ENCODE measurements around the gene NDOR1.

NDOR1 gene

GRCh38 chr9:137167747-137168572, 37.5 kb upstream of the NDOR1 start:
- no peak for DNase-seq (ENCODE audit: low read depth)

GRCh38 chr9:137168573-137168903, 37.0 kb upstream of the NDOR1 start:
- DNase-seq (ENCODE audit: low read depth): no peak

GRCh38 chr9:137168904-137169856, 36.3 kb upstream of the NDOR1 start:
- peak; percentile 60 for DNase-seq (ENCODE audit: low read depth)

- DNase-seq (ENCODE audit: low read depth): no peak
These were observed 35.6 kb upstream of the NDOR1 start, which contains the start of gene LRRC26 for GRCh38 chr9:137169896-137170358. Gene LRRC26, minus strand, starts transcription at chr9:137170051. Its CDS starts 108 bp downstream, at chr9:137169943.

- no peak for DNase-seq (ENCODE audit: low read depth)
These were observed 34.9 kb upstream of the NDOR1 start for GRCh38 chr9:137170486-137171148.

- DNase-seq (ENCODE audit: low read depth): no peak
These were observed 34.2 kb upstream of the NDOR1 start for GRCh38 chr9:137171149-137171900.

GRCh38 chr9:137172901-137173795, 32.4 kb upstream of the NDOR1 start:
- no peak for DNase-seq (ENCODE audit: low read depth)

- DNase-seq (ENCODE audit: low read depth): no peak
These were observed 31.5 kb upstream of the NDOR1 start for GRCh38 chr9:137173796-137174664.

- DNase-seq (ENCODE audit: low read depth): no peak
These were observed 30.7 kb upstream of the NDOR1 start for GRCh38 chr9:137174722-137175293.

- no peak for DNase-seq (ENCODE audit: low read depth)
These were observed 30.0 kb upstream of the NDOR1 start for GRCh38 chr9:137175345-137175961.

GRCh38 chr9:137176302-137177182, 29.0 kb upstream of the NDOR1 start:
- peak; percentile 54 for DNase-seq (ENCODE audit: low read depth)

GRCh38 chr9:137178201-137178938, 27.1 kb upstream of the NDOR1 start:
- DNase-seq (ENCODE audit: low read depth): no peak

GRCh38 chr9:137178939-137179630, 26.4 kb upstream of the NDOR1 start:
- no peak for DNase-seq (ENCODE audit: low read depth)

- DNase-seq (ENCODE audit: low read depth): no peak
These were observed 25.7 kb upstream of the NDOR1 start for GRCh38 chr9:137179761-137180160.

GRCh38 chr9:137180491-137180890, 25.0 kb upstream of the NDOR1 start:
- DNase-seq (ENCODE audit: low read depth): no peak

- no peak for DNase-seq (ENCODE audit: low read depth)
These were observed 23.8 kb upstream of the NDOR1 start for GRCh38 chr9:137181680-137182079.

All from iris pigment epithelial cell (primary cell).